Measurements from ENCODE around the gene FAM32A.

DNA sequence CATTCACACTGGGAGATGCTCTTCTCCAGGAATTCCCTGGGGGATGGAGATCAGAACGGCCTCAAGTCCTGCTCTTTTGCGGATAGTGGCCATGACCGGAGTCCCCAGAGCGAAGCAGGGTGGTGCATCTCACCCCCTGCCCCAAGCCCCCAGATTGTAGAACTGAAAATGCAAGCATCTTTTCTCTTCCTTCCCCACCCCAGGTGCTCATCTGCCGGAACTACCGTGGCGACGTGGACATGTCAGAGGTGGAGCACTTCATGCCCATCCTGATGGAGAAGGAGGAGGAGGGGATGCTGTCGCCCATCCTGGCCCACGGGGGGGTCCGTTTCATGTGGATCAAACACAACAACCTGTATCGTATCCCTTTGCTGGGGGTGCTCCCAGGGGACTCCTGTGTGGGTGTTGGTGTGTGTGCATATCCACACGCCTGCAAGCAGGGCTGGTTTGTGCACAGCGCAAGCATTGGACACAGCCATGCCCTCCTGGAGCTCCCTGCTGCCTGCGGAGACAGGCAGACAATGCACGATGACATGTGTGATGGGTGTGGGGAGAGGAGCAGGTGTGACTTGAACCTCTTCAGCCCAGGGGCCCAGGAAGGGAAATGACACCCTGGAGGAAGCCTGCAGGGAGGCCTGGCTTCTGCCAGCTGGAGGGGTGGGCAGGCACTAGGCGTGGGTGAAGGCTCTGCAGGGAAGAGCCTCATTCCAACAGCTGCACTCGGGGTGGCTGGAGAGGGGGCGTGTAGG lies 18.2 kb downstream of the FAM32A start:
- TF ChIP-seq, protein P1, sequence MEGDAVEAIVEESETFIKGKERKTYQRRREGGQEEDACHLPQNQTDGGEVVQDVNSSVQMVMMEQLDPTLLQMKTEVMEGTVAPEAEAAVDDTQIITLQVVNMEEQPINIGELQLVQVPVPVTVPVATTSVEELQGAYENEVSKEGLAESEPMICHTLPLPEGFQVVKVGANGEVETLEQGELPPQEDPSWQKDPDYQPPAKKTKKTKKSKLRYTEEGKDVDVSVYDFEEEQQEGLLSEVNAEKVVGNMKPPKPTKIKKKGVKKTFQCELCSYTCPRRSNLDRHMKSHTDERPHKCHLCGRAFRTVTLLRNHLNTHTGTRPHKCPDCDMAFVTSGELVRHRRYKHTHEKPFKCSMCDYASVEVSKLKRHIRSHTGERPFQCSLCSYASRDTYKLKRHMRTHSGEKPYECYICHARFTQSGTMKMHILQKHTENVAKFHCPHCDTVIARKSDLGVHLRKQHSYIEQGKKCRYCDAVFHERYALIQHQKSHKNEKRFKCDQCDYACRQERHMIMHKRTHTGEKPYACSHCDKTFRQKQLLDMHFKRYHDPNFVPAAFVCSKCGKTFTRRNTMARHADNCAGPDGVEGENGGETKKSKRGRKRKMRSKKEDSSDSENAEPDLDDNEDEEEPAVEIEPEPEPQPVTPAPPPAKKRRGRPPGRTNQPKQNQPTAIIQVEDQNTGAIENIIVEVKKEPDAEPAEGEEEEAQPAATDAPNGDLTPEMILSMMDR (IDR thresholded peaks at IDR 0.05): no peak
- no peak for TF ChIP-seq TCF7L2 (IDR thresholded peaks at IDR 0.05; ENCODE audit: low read depth, low read length)
- TF ChIP-seq SIN3A (IDR thresholded peaks at IDR 0.05; ENCODE audit: borderline replicate concordance, insufficient read depth, low read depth, low read length): no peak
- no peak for TF ChIP-seq POLR2AphosphoS5 (IDR thresholded peaks at IDR 0.05; ENCODE audit: low read depth, low read length)
